Kidney tubule cell (primary cell): Measurements from ENCODE around the gene DCP2.
A peak's percentile ranks its signal among the peaks of the same experiment; 100 is the strongest.
"Not testable (repeated sequence)": the region's sequence is repeated elsewhere in the genome, so short reads cannot be mapped to it uniquely, and the experiment has no call there.

Experiments used
- DNase-seq: peaks from one replicate; pipeline ENCODE4 v3.0.0-alpha.2; 2018; ENCODE audit warnings: low spot score

DCP2 gene

DNA sequence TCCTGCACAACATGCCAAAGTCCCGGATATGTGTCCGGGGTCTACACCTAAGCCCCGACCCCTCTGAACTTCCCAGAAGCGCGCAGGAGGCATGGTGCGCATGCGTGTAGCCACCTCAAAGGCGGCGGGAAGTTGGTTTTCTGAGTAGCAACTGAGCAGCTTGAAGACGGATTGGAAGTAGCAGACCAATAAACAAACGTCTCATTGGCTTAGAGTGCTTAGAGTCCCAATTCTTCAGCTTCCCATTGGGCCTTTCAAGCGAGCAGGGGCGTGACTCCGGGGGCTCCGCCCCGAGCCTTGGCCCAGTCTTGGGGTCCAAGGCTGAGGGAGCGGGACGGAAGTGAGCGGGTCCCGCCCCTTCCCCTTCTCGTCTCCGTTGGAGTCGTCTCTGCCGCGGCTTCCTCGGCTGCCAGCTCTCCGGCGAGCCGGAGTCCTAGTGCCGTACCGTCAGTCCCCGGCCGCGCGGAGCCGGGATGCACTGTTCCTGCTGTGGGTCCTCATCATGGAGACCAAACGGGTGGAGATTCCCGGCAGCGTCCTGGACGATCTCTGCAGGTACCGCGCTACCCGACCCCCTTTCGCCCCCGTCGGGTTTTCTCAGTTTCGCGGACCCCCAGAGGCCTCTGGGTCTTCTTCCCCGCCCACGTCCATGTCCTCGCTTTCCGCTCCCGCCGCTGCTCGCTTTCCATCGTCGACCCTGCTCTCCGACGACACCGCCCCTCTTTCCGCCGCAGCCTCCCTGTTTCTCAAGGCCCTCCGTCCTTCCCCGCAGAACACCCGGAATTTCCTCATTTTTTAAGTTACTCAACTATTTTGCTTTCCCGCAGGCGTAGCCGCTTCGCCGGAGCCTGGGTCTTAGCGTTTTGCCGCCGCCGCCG is at the start of gene DCP2:
Gene DCP2, plus strand, starts transcription at position 367 of the 878 bp plus-strand sequence. Its CDS starts 136 bp downstream, at position 503.
- peak; percentile 99 for DNase-seq

DNA sequence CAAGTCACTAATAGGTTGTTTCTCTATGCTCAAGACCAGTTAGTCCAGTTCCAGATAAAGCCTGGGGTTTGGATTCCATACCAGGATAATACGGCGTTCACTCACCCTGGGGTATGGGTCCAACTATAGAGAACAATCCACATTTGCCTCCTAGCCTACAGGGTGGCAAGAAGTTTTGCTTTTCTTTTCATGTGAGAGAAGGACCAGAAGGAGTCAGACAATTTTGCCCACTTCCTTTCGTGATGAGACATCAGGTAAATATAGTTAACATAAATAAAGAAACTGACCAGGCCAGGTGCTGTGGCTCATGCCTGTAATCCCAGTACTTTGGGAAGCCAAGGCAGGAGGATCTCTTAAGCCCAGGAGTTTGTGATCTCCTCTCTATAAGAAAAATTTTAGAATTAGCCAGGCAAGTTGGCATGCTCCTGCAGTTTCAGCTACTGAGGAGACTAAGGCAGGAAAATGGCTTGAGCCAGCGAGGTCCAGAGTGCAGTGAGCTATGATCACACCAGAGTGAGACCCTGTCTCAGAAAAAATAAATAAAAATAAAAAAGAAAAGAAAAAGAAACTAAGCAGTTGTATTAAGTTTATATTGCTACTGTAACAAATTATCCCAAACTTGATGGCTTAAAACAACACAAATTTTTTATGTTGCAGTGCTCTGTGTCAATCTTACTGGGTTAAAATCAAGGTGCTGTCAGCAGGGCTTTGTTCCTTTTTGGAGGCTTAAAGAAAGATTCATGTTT is 47.1 kb upstream of the DCP2 start:
- peak; percentile 14 for DNase-seq

DNA sequence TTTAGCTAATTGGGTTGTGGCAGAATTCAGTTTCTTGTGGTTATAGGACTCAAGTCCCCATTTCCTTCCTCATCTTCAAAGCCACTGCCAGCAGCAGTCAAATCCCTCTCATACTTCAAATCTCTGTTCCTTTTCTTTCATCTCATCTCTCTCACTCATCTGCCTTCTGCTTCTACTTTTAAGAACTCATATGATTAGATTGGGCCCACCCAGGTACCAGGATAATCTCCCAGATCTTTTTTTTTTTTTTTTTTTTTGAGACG is 46.6 kb upstream of the DCP2 start:
- no peak for DNase-seq

DNA sequence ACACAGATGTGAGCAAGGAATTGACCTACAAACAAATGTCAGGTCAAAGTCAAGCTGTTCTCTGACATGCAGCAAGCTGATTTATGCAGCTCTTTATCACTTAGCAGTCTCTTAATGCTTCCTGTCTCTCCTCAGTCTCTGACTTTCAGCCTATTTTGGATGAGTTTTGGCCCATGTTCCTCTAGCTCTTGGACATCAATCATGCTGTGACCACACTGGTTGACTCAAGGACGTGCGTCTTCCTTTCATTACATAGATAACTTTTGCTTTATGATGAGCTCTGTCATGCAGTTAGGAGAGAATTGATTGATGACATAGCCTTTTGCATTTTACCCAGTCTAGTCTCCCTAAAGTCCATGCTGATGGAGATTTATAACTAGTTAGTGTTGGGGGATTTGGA is 45.1 kb upstream of the DCP2 start:
- no peak for DNase-seq

DNA sequence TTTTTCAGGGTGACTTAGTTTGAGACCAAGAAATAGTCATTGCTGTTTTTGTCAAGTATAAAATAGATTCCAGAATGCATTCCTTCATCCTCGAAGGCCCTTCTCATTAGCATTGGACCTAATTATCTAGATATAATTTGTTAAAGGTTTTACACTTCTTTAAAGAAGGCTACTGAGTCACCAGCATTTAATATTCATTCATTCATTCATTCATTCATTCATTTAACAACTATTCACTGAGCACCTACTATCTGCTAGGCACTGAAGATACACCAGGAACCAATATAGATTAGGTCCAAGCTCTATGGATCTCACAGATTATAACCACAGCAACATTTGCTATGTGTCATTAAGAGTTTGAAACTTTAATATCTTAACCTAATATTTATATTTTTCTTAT is 43.5 kb upstream of the DCP2 start:
- DNase-seq: no peak

DNA sequence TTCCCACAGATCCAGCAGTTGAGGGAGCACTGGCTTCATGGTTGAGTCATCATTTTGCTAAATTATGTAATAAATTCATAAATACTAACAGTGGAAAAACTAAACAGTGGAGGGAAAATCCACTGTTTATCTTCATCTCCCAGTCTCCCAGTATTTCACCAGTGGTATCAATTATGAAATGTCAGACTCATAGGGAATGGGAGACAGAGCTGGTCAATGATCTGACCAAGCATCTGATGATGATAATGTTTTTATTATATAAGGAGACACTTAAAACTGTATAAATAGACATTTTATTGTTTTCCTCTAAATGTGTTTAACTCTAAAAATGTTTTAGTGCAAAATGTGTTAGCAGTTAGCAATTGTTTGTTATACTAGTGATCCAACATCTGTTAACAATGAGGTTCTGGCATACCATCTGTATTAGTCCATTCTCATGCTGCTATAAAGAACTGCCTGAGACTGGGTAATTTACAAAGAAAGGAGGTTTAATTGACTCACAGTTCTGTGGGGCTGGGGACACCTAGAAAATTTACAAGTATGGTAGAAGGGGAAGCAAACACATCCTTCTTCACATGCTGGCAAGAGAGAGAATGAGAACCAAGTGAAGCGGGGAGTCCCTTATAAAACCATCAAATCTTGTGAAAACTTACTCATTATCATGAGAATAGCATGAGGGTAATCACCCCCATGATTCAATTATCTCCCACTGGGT is 42.8 kb upstream of the DCP2 start:
- no peak for DNase-seq

DNA sequence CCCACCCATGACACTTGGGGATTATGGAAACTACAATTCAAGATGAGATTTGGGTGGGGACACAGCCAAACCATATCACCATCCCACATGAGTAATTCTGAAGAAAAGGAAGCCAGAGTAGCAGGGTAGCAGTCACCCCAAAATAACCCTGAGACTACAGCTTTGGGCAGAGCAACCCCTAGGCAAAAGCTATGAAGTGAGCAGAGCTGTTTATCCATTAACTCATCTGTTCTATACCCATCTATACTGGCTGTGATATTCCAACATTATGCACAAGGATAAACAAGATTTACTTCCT is 42.3 kb upstream of the DCP2 start:
- DNase-seq: no peak

DNA sequence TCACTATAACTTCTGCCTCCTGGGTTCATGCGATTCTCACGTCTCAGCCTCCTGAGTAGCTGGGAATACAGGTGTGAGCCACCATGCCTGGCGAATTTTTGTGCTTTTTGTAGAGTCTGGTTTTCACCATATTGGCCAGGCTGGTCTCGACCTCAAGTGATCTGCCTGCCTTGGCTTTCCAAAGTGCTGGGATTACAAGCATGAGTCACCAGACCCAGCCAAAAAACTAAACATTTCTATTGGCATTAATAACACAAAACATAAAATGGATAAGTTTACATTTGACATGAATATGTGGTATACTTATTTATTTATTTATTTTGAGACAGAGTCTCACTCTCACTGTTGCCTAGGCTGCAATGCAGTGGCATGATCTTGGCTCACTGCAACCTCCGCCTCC is 40.9 kb upstream of the DCP2 start:
- no peak for DNase-seq

DNA sequence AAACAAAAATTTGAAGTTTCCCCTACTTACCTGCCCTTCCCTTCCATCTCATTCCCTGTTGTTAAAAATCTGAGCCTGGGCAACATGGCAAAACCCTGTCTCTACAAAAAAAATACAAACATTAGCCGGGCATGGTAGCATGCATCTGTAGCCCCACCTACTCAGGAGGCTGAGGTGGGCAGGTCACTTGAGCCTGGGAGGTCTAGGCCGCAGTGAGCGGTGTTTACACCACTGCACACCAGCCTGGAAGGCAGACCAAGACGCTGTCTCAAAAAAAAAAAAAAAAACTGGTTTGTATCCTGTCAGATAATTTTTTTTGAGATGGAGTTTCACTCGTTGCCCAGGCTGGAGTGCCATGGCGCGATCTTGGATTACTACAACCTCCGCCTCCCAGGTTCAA is 38.3 kb upstream of the DCP2 start:
- DNase-seq: no peak

DNA sequence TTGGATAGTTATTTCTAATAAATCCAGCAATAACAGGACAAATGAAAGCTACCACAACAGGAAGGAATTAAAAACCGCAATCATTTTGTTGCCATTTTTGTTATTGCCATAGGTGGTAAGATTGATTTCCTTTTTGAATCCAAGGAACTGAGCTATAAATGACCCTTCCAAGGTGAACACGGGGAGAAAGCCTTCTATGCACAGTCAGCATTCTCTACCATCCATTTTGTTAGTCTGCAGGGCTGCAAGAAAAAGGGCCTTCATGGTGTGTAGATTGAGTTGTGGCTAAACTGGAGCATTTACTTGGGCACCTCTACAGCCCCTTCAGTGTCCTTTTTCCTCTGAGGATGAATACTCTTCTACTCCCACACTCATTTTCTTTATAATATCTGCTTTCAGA is 35.9 kb upstream of the DCP2 start:
- no peak for DNase-seq

DNA sequence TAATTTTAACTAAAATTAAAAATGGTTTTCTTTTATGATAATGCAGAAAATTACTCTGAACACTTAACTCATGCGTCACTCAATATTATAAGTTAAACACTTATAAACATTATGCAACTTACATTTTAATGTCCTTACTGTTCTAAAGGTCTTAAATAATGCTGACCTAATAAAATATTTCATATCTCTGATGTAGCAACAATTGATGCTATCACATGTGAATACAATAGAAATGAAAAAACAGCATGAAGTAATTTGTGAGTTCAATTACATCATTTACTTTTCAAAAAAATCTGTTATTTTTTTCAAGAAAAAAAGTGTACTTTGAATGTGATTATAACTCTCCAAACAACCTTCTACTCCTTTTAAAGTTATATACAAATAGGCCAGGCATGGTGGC is 28.1 kb upstream of the DCP2 start:
- no peak for DNase-seq

DNA sequence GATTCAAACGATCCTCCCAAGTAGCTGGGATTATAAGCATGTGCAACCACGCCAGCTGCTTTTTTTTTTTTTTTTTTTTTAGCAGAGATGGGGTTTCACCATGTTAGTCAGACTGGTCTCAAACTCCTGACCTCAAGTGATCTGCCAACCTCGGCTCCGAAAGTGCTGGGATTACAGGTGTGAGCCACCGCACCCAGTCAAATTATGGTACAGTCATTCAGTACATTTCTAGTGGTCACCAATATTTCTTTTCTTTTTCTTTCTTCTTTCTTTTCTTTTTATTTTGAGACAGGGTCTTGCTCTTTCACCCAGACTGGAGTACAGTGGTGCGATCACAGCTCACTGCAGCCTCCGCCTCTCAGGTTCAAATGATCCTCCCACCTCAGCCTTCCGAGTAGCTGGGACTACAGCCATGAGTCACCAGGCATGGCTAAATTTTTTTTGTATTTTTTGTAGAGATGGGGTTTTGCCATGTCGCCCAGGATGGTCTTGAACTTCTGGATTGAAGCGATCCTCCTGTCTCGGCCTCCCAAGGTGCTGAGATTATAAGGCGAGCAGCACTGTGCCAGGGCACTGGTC is 25.4 kb upstream of the DCP2 start:
- no peak for DNase-seq

DNA sequence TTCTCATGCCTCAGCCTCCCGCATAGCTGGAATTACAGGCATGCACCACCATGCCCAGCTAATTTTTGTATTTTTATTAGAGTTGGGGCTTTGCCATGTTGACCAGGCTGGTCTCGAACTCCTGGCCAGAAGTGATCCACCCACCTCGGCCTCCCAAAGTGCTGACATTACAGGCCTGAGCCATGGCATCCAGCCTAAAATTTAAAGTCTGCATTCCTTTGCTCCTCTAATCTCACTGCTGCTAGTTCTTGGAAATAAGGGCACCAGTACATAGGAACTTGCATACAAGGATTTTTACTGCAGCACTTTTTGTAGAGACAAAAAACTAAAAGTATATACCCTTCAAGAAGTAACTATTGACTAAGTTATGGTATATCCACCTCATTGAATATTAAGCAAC is 20.0 kb upstream of the DCP2 start:
- no peak for DNase-seq

DNA sequence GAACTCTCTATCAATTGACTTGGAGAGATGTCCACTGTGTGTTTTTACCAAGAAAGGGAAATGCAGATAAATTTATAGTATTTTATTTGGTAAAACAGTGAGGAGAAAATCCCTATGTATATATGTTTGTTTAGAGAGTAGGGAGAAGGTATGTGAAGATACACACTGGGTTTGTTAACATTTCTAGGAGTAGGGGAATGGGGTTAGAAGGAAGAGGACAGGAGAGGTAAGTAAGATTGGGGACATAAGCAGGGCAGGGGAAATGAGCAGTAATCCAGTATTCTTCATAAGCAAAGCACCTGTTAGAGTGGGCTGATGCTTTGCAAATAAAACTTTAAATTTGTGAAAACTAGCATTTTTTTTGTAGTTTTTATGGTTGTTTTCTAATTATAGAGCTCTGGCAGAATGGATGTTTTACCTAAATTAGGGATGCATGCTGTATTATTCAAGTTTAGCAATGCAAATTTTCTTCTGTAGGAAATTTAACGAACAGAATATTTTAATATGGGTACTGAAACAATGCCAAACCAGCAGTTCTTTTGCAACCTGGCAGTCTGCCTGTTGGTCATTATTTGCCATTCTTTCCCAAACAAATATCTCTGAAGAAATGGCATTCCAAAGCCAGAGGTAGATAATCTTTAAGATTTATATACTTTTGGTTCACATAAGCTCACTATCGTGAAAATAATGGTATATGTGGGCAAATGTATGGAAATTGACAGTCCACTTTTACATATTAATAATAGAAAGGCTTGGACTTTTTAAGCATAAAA is 19.4 kb upstream of the DCP2 start:
- DNase-seq: no peak

DNA sequence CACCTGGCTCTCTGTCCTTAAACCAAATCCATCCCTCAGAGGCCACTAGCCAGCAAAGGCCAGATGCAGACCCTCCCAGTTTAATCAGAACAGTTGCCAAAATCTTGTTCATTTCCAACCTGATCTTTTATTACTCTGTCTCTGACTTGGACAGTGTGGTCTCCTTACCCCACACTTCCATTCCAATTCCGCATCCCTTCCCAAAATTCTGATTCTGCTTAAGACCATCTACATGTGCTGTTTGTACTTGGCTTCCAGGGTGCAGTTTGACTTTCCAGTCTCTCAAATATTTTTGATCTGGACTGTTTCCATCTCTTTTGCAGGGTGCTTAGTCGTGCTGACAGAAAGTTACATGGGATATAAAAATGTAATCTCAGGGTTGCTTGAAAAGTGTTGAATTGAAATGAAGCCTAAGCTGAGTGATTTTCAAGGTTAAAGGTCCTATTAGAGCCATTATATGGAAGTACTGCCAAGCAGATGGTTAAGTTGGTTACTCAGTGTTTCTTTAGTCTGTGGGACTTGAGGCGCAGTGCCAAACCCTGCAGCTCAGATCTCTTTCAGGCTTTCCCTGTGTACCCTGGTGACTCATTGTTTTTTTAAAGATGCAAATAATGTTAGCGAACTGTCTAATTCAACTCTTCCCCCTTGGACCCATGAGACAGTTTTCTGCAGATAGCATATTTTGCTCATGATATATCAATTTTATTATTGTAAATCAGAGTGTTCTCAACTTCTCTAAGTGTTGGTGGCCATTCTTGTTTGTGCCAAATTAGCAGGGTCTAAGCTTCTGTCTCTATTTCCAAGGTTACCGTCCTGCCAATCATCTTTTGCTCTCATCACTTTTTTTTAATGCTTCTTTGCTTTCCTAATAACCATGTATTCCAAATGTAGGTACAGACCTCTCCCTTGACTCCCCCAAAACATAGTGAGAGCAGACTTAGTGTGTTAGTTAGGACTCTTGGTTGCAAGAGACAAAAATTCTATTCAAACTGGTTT is 18.2 kb upstream of the DCP2 start:
- DNase-seq: peak; percentile 89

DNA sequence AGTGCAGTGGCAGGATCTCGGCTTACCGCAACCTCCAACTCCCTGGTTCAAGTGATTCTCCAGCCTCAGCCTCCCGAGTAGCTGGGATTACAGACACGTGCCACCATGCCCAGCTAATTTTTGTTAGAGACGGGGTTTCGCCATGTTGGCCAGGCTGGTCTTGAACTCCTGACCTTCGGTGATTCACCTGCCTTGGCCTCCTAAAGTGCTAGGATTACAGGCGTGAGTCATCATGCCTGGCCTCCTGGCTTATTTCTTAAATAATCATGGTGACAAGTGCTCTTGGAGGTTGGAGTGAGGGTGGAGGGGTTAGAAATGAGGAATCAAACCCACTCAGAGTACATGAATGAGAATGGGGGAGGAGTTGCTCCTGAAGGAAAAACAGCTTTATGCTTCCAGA is 16.7 kb upstream of the DCP2 start:
- peak; percentile 88 for DNase-seq

DNA sequence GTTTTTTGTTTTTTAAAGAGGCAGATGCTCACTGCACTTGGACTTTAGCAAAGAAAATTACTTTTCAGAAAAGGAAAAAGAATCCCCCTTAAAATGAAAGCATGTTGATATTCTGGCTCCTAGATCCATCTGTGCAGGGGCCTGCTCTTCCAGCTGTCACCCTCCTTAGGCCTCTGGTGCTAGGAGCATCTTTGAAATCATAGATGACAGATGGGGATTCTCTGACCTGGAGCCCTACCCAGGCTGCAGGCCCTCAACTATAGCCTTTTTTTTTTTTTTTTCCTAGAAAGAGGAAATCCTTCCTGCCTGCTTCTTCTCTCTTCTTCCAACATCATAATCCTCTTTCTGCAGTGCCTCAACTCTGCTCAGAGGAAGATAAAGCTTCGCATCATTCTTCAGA is 16.3 kb upstream of the DCP2 start:
- no peak for DNase-seq

DNA sequence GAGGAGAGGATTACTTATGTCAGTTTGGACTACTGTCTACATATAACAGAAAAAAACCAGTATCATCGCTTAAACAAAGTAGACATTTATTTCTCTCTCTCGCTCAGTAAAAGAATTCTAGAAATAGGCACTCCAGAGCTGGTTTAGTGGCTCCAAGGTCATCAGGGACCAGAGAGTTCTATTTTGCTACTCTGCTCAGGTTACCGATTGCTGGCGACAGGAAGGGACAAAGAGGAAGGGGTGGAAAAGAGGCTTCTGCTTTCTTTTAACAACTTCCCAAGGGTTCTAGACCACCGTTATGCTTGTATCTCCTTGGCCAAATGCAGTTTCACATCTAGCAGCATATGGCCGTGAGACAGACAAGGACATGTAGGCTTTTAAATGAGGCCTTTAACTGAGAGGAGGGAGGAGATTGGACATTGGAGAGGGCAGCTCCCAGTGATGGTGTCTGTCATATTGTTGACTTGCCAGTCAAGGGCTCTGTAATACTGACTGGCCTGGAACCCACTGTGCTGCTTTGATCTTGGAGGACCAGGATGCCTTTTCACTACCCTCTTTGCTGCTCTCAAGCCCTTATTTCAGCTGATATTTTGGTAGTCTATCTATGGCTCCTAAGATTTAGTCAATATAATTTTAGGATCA is 15.6 kb upstream of the DCP2 start:
- DNase-seq: no peak

DNA sequence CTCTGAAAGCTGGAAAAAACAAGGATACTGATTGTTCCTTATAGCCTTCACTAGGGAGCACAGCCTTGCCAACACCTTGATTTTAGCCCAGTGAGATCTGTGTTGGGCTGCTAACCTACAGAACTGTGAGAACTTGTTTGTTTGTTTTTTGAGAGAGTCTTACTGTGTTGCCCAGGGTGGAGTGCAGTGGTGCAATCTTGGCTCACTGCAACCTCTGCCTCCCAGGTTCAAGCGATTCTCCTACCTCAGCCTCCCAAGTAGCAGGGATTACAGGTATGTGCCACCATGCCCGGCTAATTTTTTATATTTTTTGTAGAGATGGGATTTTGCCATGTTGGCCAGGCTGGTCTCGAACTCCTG is 13.2 kb upstream of the DCP2 start:
- DNase-seq: not testable (repeated sequence)

DNA sequence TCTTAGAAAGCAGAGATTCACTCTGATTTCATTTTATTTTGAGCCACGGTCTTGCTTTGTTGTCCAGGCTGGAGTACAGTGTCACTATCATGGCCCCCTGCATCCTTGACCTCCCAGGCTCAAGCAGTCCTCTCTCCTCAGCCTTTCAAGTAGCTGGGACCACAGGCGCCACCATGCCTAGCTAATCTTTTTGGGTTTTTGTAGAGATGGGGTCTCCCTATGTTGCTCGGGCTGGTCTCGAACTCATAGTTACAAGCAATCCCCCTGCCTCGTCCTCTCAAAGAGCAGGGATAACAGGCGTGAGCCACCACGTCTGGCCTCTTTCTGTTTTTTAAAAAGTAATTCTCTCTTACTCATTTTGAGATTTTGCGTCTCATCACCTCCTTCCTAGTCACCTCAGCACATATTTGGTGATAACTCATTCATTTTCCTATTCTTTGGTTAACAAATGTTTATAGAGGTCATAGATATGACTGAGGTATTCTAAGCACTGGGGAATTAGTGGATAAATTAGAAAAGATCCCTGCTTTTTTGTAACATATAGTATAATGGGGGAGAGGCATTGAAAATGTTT is 10.8 kb upstream of the DCP2 start:
- DNase-seq: no peak
